PC-3 (cell line): ENCODE data around the gene CHRNB1. TPM values are rescaled to one million over a fixed set of nuclear protein-coding genes. Genes with fewer than 3 reads are reported as not detected.
"Not testable (repeated sequence)": the region's sequence is repeated elsewhere in the genome, so short reads cannot be mapped to it uniquely, and the experiment has no call there.

Experiments used
- ATAC-seq: fragments of 200-7000 bp; cut with Tn5 transposase; 2 replicates; pipeline ENCODE4 v1.9.1; 2020; ENCODE audit warnings: mild to moderate bottlenecking, moderate library complexity
- BruUV-seq: library from RNA; stranded (reverse); fragments of 400-500 nt; replicated peaks from 2 replicates; lab custom pipeline; 2021; lab: Mats Ljungman, UMichigan
- CTCF ChIA-PET: fragments of 300-600 bp; sonication (Branson Sonifier 250); formaldehyde crosslinking; loops from one replicate; lab custom pipeline; 2022; ENCODE audit warnings: antibody characterized with exemption; lab: Charles Lee
- POLR2A ChIA-PET: fragments of 300-600 bp; sonication (Branson Sonifier 250); formaldehyde crosslinking; loops from one replicate; lab custom pipeline; 2022; ENCODE audit warnings: antibody characterized with exemption; ENCODE audit not compliant: unreplicated experiment; lab: Charles Lee
- DNase-seq: peaks from one replicate; pipeline ENCODE4 v3.0.0-alpha.2; 2015
- H2AFZ ChIP-seq: fragments of 300-600 bp; sonication (generic); 2 replicates; pipeline ENCODE4 v1.6.0; 2016; ENCODE audit warnings: antibody characterized with exemption, low read length
- H3F3A ChIP-seq: fragments of 300-600 bp; sonication (generic); one replicate; pipeline ENCODE4 v1.6.0; 2017; ENCODE audit warnings: antibody characterized with exemption, low read length, control low read depth, mild to moderate bottlenecking; ENCODE audit not compliant: unreplicated experiment
- H3K27ac ChIP-seq: fragments of 300-600 bp; sonication (generic); 2 replicates; pipeline ENCODE4 v1.5.1; 2016; ENCODE audit warnings: mild to moderate bottlenecking, low read length
- H3K27me3 ChIP-seq: fragments of 300-600 bp; sonication (generic); 2 replicates; pipeline ENCODE4 v1.6.1; 2016; ENCODE audit warnings: low read length, mixed read lengths
- H3K36me3 ChIP-seq: fragments of 300-600 bp; sonication (generic); 2 replicates; pipeline ENCODE4 v1.6.1; 2016; ENCODE audit warnings: low read depth, mixed run types, low read length, mixed read lengths
- H3K4me1 ChIP-seq: fragments of 300-600 bp; sonication (generic); 2 replicates; pipeline ENCODE4 v1.5.1; 2016; ENCODE audit warnings: low read length; ENCODE audit not compliant: insufficient read depth
- H3K4me2 ChIP-seq: fragments of 300-600 bp; sonication (generic); 2 replicates; pipeline ENCODE4 v1.6.0; 2016; ENCODE audit warnings: low read length
- H3K4me3 ChIP-seq: fragments of 300-600 bp; sonication (generic); 2 replicates; pipeline ENCODE4 v1.5.1; 2016; ENCODE audit warnings: mild to moderate bottlenecking, low read length, mixed read lengths
- H3K79me2 ChIP-seq: fragments of 300-600 bp; sonication (generic); 2 replicates; pipeline ENCODE4 v1.6.1; 2017; ENCODE audit warnings: low read length, mixed read lengths
- H3K9ac ChIP-seq: fragments of 300-600 bp; sonication (generic); 2 replicates; pipeline ENCODE4 v1.6.0; 2016; ENCODE audit warnings: mild to moderate bottlenecking, low read length
- H3K9me2 ChIP-seq: fragments of 300-600 bp; sonication (generic); replicated peaks from 2 replicates; pipeline ENCODE4 v1.6.1; 2016; ENCODE audit warnings: mixed run types, low read length, mixed read lengths
- H3K9me3 ChIP-seq: fragments of 300-600 bp; sonication (generic); 2 replicates; pipeline ENCODE4 v1.6.1; 2016; ENCODE audit warnings: low read length, mixed read lengths
- H4K20me1 ChIP-seq: fragments of 300-600 bp; sonication (generic); 2 replicates; pipeline ENCODE4 v1.6.1; 2016; ENCODE audit warnings: low read length, mixed read lengths
- EZH2 ChIP-seq: fragments of 300-600 bp; sonication (generic); IDR thresholded peaks from one replicate; pipeline ENCODE4 v1.6.1; 2017; ENCODE audit warnings: antibody characterized with exemption, mild to moderate bottlenecking, low read length; ENCODE audit not compliant: unreplicated experiment
- EZH2phosphoT487 ChIP-seq: fragments of 300-600 bp; sonication (generic); IDR thresholded peaks from 2 replicates; pipeline ENCODE4 v1.6.1; 2018; ENCODE audit warnings: mild to moderate bottlenecking, antibody characterized with exemption, low read length, borderline replicate concordance
- intact Hi-C: fragments of 100-400 bp; cut with micrococcal nuclease; formaldehyde crosslinking; loops from 2 replicates; pipeline ENCODE4 v1.9.0; 2023
- total RNA-seq: library from RNA; depleted of rRNA; stranded (reverse); fragments of >200 nt; gene quantifications from 2 replicates; pipeline ENCODE4 v1.2.3, GENCODE V29; 2014
- TF ChIP-seq, protein P1 (sequence below): fragments of 300-600 bp; sonication (generic); conservative IDR thresholded peaks from 2 replicates; pipeline ENCODE4 v1.5.1; 2017; ENCODE audit warnings: antibody characterized with exemption, low read depth, mild to moderate bottlenecking, low read length

The CHRNB1 gene
- total RNA-seq, 1 experiment from 2014 or later = 2.1 TPM

GRCh38 chr17:7470457-7470973 lies 25.7 kb downstream of the CHRNB1 start:
- H3K9me2 ChIP-seq, H3K36me3 ChIP-seq, H3F3A ChIP-seq, DNase-seq, H3K9me3 ChIP-seq, H3K9ac ChIP-seq, POLR2A ChIA-PET, ATAC-seq, CTCF ChIA-PET, H3K4me3 ChIP-seq, H3K4me1 ChIP-seq, H3K27me3 ChIP-seq, intact Hi-C loops, H3K4me2 ChIP-seq, H3K27ac ChIP-seq, H4K20me1 ChIP-seq, BruUV-seq, H2AFZ ChIP-seq: not testable (repeated sequence)
- H3K79me2 ChIP-seq = peaks cover 43% of the 10 kb centered on the region

GRCh38 chr17:7471729-7472128 lies 26.9 kb downstream of the CHRNB1 start:
- H3K4me1 ChIP-seq = peaks cover 8% of the 10 kb centered on the region
- TF ChIP-seq EZH2phosphoT487 (no peak), EZH2 (no peak)
- TF ChIP-seq, protein P1, sequence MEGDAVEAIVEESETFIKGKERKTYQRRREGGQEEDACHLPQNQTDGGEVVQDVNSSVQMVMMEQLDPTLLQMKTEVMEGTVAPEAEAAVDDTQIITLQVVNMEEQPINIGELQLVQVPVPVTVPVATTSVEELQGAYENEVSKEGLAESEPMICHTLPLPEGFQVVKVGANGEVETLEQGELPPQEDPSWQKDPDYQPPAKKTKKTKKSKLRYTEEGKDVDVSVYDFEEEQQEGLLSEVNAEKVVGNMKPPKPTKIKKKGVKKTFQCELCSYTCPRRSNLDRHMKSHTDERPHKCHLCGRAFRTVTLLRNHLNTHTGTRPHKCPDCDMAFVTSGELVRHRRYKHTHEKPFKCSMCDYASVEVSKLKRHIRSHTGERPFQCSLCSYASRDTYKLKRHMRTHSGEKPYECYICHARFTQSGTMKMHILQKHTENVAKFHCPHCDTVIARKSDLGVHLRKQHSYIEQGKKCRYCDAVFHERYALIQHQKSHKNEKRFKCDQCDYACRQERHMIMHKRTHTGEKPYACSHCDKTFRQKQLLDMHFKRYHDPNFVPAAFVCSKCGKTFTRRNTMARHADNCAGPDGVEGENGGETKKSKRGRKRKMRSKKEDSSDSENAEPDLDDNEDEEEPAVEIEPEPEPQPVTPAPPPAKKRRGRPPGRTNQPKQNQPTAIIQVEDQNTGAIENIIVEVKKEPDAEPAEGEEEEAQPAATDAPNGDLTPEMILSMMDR = no peak
- no peaks in the 10 kb centered on the region for H3F3A ChIP-seq
- ChIA-PET CTCF (no interaction called here), POLR2A (no interaction called here)
- H3K36me3 ChIP-seq = no peaks in the 10 kb centered on the region
- H3K79me2 ChIP-seq = peaks cover 55% of the 10 kb centered on the region
- H4K20me1 ChIP-seq = no peaks in the 10 kb centered on the region
- no peaks in the 10 kb centered on the region for H3K9me3 ChIP-seq
- H3K27ac ChIP-seq = no peak overlapping the region
- no peak overlapping the region for H2AFZ ChIP-seq
- no peaks in the 10 kb centered on the region for H3K27me3 ChIP-seq
- ATAC-seq (no peak), DNase-seq (no peak)
- intact Hi-C loops = no loop called here
- H3K4me2 ChIP-seq = no peak overlapping the region
- no peak overlapping the region for H3K4me3 ChIP-seq
- no peak overlapping the region for H3K9ac ChIP-seq
- no TSS peak for BruUV-seq
- H3K9me2 ChIP-seq = no peaks in the 10 kb centered on the region

- intact Hi-C loops, DNase-seq: not testable (repeated sequence)
Measured at GRCh38 chr17:7474767-7475166, 29.9 kb downstream of the CHRNB1 start.

More at GRCh38 chr17:7474767-7475166, 29.9 kb downstream of the CHRNB1 start:
- H3K4me2 ChIP-seq, ATAC-seq, H3K27ac ChIP-seq, H3K27me3 ChIP-seq, POLR2A ChIA-PET, H3K9ac ChIP-seq, BruUV-seq, H3K4me3 ChIP-seq, H3K9me3 ChIP-seq, H3K36me3 ChIP-seq, H3F3A ChIP-seq, H2AFZ ChIP-seq, H3K9me2 ChIP-seq, H4K20me1 ChIP-seq, CTCF ChIA-PET: not testable (repeated sequence)
- peaks cover 27% of the 10 kb centered on the region for H3K4me1 ChIP-seq
- peaks cover 78% of the 10 kb centered on the region for H3K79me2 ChIP-seq
